Activated CD4-positive, alpha-beta T cell treated with anti-CD3 and anti-CD28 coated beads, Interleukin-2, amount 50 U/mL, for 4 hours (primary cell): ENCODE measurements around the gene OXA1L.
"Not testable (repeated sequence)": the region's sequence is repeated elsewhere in the genome, so short reads cannot be mapped to it uniquely, and the experiment has no call there.

Source experiments
- DNase-seq, 2 experiments: peaks; one replicate each; pipeline ENCODE4 v3.0.0-alpha.2; 2020

Gene OXA1L

DNA sequence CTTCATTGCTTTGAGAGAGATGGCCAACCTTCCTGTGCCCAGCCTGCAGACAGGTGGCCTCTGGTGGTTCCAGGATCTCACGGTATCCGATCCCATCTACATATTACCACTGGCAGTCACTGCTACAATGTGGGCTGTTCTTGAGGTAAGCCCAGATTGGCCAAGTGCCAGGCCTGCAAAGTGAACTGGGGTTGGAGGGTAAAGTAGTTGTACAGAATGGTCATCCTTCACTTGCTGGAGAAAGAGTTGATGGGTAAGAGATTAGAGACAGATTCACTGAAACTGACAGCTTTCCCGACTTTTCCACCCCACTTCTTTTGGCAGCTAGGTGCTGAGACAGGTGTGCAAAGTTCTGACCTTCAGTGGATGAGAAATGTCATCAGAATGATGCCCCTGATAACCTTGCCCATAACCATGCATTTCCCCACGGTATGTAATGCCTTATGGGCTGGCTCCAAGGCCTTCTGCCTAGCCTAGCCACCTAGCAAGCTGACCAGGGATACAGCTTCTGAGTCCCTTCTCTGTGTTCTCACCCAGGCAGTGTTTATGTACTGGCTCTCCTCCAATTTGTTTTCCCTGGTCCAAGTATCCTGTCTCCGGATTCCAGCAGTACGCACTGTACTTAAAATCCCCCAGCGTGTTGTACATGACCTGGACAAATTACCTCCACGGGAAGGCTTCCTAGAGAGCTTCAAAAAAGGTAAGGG, 4.1 kb downstream of the OXA1L start:
- no peak for DNase-seq

DNA sequence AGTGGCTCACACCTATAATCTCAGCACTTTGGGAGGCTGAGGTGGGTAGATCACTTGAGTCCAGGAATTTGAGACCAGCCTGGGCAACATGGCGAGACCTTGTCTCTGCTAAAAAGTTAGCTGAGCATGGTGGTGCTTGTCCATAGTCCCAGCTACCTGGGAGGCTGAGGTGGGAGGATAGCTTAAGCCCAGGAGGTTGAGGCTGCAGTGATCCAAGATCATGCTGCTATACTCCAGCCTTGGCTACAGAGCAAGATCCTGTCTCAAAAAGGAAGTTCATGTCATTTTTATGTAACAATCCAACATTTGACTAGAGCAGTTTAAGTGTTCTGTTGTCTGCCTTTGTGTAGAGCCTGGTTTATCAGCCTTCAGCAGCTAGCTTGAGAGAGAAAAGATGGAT, 6.2 kb downstream of the OXA1L start:
- no peak for DNase-seq

DNA sequence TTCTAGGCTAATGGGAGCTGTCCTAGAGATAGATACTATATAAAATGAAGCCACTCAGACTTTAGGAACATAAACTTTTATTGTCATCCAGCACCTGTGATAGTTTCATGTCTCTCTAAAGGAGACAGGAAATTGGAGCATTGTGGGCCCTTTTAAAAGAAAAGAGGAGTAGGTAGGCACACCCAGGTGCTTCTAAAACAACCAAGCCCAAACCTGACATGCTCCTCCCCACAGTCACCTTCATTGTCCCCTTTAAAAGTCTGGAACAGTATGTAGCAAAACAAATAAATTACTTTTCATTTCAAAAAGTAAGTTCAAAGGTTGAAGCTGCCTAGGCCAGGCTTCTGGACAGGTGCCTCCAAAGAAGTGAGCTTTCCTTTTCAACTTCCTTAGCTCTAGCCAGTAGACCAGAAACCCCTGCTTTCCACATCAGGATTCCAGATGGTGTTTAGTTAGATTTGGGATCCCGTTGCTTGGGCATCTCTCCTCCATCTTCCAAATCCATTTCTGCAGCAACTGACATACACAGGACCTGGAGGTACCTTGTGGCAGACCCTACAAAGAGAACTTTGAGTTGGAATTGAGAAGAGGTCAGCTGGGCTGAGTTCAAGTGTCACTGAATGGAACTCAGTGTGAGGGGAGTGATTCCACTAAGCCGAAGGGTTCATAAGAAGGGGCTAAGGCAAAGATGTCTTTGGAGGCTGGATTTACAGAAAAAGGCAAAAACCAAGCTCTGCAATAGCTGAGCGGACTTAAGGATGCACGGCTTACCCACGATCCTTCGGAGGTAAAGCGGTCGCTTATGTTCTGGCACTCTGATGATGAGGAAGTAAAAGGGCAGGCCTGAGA, 6.9 kb downstream of the OXA1L start:
- no peak for DNase-seq

DNA sequence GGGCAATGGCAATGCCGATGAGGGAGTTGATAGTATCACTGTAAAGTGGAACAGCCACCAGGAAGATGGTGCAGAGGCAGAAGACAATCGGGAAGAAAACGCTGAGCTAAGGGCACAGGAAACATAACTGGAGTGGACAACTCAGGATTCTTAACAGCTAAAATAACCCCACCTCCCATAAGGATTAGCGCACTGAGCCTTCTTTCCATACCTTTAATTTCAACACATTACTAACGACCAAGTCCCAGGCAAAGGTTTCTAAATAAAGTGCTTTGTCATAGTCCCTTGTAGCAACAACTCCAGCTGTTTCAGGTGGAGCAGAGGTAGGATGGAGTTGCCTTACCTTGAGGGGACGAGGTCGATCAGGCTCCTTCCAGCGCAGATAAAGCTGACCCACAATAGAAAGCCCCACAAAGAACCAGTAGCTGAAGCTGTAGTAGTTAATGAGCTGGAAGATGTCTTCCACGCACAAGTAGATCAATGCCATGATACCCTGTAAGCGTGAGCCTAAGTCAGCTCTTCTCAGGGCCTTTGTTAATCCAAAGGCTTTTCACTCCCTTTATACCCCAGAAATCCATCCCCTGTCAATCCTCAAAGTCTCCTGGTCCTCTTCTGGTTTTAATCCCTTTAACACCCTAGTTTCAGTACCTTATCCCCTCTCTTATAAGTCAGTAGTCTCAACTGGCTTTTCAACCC, 7.7 kb downstream of the OXA1L start:
- no peak for DNase-seq

DNA sequence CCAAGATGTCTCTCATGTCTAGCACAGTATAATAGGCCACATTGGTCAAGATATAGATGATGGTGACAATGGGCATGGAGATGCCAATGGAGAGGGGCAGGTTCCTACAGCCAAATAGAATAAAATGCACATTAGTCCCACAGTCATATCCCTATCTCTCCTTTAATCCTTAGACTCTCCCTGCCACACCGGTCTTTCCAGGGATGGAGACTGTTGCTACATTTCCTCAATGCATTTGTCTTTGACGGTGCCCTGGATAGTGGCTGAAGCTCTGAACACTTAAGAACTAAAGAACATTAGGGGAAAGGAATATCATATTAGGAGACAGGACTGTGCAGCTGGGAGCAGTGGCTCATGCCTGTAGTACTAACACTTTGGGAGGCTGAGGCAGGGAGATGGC, 9.7 kb downstream of the OXA1L start:
- no peak for DNase-seq

DNA sequence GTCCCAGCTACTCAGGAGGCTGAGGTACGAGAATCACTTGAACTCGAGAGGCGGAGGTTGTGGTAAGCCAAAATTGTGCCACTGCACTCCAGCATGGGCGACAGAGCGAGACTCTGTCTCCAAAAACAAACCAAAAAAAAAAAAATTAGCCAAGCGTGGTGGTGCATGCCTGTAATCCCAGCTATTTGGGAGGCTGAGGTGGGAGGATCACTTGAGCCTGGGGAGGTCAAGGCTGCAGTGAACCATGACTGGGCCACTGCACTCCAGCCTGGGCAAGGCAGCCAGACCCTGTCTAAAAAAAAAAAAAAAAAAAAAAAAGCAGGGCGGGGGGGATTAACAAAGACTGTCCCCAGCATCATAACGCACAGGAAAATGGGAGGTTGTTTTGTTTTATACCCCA, 10.4 kb downstream of the OXA1L start:
- not testable (repeated sequence) for DNase-seq

DNA sequence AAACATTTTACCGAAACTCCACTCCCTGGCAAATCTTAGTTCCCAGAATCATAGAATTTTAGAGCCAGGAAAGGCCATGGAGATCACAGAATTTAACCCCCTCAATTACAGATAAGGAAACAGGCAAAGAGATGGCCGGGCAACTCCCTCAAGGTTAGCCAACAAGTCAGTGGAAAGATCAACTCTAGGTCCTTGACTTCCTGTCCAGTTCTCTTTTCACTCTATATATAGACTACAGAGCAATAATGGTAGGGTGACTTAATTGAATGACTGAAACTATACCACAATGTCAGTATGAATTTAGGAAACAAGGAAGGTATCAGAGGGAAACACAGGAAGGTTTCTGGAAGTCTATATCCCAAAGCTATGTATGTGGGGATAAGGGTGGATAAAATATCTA, 11.6 kb downstream of the OXA1L start:
- DNase-seq: no peak

DNA sequence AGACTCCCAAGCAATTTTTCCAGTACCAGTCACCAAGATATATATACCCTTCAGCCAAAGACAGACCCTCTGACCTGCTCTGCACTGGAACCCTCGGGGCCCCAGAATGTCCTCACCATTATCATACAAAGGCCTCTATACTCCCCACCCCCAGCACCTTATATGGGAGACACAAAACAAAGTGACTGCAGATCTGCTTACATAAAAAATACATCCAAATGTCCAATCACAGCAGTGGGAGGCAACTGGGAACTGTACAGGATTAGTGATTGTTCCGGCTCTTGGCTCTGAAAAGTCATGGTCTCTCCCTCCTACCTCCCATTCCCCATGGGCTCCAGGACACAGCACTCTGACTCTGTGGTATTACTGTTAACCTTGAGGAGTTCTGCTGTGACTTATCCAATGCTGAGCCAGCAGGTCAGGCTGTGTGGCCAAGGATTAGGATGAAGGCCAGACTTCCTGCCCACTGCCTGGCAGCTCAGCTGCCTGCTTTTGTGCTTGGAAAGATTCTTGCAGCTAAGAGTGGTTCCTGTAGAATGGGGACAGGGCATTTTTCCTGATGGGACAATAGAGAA, 13.7 kb downstream of the OXA1L start:
- no peak for DNase-seq

DNA sequence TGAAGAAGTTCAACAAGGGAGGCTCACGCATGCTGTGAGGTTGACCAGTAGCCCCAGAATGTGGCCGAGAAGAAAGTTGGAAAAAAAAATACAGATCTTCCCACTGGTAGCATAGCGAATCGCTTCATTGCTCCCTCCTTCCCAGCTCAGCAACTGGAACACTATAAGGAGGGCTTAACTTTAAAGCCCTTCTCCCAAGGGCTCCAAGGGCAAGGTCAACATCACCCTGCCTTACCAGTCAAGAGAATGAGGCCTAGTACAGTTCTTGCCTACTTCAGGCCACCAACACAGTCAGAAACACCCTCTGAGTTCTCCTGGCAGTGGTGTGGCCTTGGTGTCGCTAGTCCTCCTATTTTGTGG, 14.4 kb downstream of the OXA1L start:
- DNase-seq: no peak

DNA sequence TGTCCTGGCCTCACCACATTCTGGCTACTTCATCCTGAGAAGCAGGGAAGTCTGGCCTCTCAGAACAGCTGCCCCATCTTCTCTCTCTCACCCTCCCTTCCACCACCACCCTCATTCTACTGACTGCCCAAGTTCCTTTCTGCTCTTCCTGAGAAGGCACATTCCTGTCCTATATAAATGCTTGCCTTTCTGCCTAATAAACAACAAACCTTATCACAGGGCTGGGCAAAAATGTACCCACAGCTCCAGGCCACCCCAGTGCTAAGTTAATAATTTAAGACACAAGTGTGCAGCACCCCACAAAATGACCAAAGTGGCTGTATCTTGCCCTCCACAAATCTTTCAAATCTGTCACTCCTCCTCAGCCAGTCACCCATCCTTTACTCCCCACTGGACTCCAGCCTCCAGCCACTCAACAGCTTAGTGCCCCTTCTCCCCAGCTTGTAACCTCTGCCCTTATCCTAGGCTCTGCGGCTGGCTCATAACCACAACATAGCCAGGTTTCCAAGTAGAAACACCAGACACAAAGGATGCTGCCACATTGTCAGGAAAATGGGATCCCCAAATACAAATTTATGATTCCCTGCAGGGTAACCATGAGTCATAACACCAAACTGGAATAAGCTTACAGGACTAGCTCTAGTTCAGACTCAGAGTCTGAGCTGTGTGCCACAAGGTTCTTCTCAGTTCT, 15.0 kb downstream of the OXA1L start:
- no peak for DNase-seq

DNA sequence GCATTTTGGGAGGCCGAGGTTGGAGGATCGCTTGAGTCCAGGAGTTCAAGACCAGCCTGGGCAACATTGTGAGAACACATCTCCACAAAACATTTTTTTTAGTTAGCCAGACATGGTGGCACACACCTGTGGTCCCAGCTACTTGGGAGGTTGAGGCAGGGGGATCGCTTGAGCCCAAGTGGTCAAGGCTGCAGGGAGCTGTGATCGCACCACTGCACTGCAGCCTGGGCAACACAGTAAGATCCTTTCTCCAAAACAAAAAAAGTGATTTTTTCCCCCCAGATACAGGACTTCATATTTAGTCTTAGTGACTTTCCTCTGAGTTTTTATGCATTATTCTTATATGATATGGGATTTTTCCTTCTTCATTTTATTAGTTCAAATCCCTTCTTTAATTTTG, 20.2 kb downstream of the OXA1L start:
- no peak for DNase-seq

DNA sequence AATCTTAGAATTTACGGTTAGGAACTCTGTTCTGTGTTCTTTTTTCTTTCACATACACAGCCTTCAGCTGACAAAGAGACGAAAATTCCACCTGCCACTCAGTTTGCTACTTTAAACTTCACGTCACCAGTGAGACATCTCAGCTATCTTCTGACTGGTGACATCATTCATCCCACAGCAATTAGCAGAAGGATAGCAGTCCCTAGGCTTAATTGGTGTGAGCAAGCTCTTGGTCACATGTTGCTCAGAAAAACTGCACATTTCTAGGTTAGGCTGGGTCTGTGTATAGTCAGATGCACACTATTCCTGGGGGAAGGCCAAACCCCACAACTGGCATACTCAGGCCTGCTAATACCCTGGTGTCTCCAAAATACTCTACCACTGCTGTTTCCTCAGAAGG, 24.8 kb downstream of the OXA1L start:
- no peak for DNase-seq

DNA sequence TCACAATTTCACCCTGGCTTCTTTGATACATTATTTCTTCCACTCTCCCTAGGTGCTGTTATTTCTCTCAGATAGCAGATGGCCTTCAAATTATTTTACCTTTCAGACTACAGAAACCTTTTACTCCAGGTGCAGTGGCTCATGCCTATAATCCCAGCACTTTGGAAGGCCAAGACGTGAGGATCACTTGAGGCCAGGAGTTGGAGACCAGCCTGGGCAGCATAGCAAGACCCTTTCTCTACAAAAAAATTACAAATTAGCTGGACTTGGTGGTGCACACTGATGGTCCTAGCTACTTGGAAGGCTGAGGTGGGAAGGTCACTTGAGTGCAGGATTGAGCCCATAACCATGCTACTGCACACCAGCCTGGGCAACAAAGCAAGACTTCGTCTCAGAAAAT, 25.7 kb downstream of the OXA1L start:
- DNase-seq: no peak

DNA sequence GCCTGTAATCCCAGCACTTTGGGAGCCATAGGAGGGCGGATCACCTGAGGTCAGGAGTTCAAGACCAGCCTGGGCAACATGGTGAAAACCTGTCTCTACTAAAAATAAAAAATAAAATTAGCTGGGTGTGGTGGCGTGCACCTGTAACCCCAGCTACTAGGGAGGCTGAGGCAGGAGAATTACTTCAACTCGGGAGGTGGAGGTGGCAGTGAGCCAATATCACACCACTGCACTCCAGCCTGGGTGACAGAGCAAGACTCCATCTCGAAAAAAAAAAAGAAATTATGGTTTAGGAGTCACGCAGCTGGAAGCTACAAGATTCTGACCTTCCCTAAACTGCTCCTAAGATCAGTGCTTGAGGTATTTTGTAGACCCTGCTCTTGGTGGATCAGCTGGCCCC, 27.1 kb downstream of the OXA1L start:
- not testable (repeated sequence) for DNase-seq

DNA sequence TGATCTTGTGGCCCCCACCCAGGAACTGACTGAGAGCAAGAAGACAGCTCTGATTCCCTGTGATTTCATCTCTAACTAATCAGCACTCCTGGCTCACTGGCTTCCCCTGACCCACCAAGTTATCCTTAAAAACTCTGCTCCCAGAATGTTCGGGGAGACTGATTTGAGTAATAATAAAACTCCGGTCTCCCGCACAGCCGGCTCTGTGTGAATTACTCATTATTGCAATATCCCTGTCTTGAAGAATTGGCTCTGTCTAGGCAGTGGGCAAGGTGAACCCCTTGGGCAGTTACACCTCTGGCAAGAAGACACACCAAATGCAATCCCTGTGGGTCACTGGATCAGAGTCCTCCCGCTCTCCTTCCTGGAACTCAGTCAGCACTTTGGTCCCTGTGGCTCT, 27.5 kb downstream of the OXA1L start:
- DNase-seq: no peak

DNA sequence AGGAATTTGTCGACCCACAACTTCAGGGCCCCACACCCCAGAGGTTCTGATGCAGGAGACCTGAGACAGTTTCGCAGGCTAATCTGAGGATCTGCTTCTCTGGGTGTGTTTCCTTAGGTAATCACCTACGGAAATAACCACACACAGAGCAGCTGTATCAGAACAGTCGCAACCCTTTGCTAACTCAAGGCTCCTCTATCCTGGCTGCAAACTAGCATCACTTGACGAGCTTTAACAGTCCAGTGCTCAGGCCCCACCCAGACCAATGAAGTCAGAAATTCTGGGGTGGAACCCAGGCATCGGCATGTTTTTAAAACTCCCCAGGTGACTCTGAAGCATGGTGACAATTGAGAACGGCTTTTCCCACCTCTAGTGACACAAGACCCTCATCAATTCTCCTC, 28.1 kb downstream of the OXA1L start:
- DNase-seq: no peak

DNA sequence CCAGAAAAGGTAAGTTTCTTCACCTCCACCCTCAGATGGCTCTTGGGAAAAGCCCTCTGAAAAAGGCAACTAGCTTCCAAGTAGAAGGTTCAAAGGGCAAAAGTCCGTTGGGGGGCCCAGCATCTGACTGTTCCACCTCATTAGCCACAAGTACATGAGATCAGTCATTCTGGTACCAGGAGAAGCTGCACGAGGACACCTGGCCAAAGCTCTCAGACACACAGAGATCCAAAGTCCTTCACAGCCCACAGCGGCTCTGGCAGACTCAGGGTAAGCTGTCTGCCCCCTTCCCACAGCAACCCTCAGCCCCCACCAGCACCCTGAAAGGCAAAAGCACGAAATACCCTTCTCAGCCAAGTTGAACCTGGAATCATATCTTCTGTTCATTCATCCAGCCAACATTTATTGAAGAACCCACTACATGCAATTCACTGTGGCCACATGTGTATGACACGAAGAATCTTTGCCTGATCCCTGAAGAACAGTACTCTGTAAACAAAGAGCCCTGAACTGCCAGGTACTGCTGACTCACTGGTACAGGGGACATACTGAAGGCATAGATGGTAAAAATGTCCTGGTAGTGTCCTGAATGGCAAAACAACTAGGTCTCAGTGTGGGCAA, 29.7 kb downstream of the OXA1L start:
- no peak for DNase-seq

DNA sequence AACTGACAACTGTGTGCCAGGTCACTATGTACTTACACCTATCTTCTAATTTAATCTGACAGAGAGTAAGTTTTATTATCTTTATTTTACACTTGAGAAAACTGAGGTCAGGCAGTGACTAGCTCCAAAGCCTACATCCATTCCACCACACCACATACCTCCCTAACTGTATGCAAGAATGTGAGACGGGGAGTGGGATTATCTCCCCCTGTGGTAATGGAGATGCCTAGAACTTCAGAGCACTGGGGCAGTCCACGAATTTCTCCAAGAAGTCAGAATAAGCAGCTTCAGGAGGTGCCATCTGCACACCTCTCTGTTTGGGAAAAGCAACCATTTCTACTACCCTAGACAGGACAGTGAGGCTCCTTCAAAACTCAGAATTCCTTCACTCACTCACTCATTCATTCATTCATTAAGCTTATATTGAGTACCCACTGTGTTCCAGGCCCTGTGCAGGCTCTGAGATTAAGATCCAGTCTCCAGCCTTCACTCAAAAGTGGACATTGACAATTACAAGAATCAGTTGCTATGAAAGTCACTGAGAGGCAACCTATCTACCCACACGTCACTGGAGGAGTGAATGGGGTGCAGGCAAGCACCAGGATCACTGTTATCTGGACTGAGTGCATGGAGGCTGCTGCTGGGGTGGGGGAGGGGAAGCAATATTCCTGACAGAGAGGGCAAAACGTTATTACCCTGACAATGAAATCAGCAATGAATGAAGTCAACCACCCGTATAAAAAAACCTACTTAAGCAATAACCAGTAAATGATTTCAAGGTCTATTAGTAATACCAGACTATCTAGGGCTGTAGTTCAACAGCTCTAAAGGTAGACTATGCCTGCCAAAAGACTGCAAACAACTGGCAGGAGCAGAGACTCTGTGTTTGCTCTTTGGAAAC, 30.8 kb downstream of the OXA1L start:
- DNase-seq: no peak

DNA sequence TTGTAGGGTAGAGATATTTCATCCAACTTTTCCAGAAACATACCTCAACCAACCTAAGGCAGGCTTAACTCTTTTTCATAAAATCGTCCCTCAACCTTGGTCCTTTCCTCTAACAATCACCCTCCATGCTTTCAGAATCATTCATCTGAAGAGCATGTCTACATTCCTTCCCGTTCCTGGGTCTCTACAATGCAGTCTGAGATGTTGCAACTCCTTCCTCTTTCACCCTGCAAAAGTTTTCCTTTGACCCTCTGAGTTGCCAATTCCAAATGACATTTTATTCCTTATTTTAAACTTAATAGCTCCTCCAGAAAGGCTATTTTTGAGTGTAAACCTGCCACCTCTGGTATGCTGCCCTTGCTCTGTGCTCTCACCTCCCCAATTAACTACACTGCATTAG, 32.0 kb downstream of the OXA1L start:
- DNase-seq: no peak

DNA sequence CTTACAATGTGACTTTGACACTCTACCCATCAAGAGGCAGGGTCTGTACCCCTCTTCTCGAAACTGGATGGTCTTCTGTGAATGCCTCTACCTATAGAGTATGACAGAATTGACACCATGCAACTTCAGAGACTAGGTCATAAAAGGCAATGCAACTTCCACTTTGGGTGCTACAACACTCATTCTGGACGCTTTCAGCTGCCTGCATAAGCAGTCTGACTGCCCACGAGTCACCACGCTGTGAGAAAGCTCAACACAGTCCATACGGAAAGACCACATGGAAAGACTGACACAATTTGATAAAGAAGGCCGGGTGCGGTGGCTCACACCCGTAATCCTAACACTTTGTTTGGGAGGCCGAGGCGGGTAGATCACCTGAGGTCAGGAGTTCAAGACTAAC, 33.9 kb downstream of the OXA1L start:
- DNase-seq: no peak

DNA sequence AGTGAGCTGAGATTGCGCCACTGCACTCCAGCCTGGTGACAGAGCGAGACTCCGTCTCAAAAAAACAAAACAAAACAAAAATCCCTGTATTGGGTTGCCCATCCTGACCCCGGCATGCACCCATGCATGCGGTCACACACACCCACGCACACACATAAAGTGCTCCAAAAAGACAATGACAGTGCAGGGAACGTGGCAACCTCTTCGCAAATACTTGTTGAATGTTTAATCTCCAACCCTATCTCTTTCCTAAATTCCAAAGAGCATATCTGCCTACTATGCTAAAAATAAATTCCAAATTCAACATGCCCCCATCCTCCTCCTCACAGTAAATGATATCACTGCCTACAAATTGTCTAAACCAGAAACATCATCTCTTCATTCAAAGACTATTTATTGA, 35.2 kb downstream of the OXA1L start:
- DNase-seq: no peak
